Loucy (cell line): ENCODE data around the gene REEP1.

ENCODE experiments used
- H2AFZ ChIP-seq: fragments of 200-600 bp; sonication (generic); 2 replicates; pipeline ENCODE4 v1.6.0; 2016; ENCODE audit warnings: antibody characterized with exemption, mild to moderate bottlenecking, low read length, moderate library complexity
- H3F3A ChIP-seq: fragments of 200-600 bp; 2 replicates; pipeline ENCODE4 v1.6.0; 2016; ENCODE audit warnings: antibody characterized with exemption, low read depth, mild to moderate bottlenecking
- H3K27me3 ChIP-seq: fragments of 200-600 bp; sonication (generic); 2 replicates; pipeline ENCODE4 v1.6.1; 2014; ENCODE audit warnings: low read length, mild to moderate bottlenecking; ENCODE audit not compliant: insufficient read depth, poor library complexity, severe bottlenecking
- H3K36me3 ChIP-seq: fragments of 200-600 bp; sonication (generic); 2 replicates; pipeline ENCODE4 v1.6.1; 2016; ENCODE audit warnings: low read length; ENCODE audit not compliant: insufficient read depth
- H3K4me1 ChIP-seq: fragments of 200-600 bp; sonication (generic); 2 replicates; pipeline ENCODE4 v1.5.1; 2014; ENCODE audit warnings: low read length, mild to moderate bottlenecking; ENCODE audit not compliant: insufficient read depth, poor library complexity, severe bottlenecking
- H3K4me2 ChIP-seq: fragments of 200-600 bp; sonication (generic); 2 replicates; pipeline ENCODE4 v1.6.0; 2014; ENCODE audit warnings: antibody characterized with exemption, low read length, low read depth, mild to moderate bottlenecking; ENCODE audit not compliant: poor library complexity, severe bottlenecking
- H3K4me3 ChIP-seq: fragments of 200-600 bp; sonication (generic); 2 replicates; pipeline ENCODE4 v1.5.1; 2014; ENCODE audit warnings: low read length, mild to moderate bottlenecking, mixed read lengths; ENCODE audit not compliant: poor library complexity, severe bottlenecking
- H3K79me2 ChIP-seq: fragments of 200-600 bp; sonication (generic); 2 replicates; pipeline ENCODE4 v1.6.1; 2014; ENCODE audit warnings: low read length; ENCODE audit not compliant: insufficient read depth
- H3K9ac ChIP-seq: fragments of 200-600 bp; sonication (generic); 2 replicates; pipeline ENCODE4 v1.6.0; 2014; ENCODE audit warnings: mild to moderate bottlenecking, low read depth, low read length, moderate library complexity; ENCODE audit not compliant: poor library complexity, severe bottlenecking
- H3K9me2 ChIP-seq: fragments of 200-600 bp; sonication (generic); replicated peaks from 2 replicates; pipeline ENCODE4 v1.6.1; 2016; ENCODE audit warnings: low read depth, low read length, mixed read lengths
- H3K9me3 ChIP-seq: fragments of 200-600 bp; sonication (generic); 2 replicates; pipeline ENCODE4 v1.6.1; 2014; ENCODE audit warnings: mild to moderate bottlenecking, antibody characterized with exemption, low read length, low read depth; ENCODE audit not compliant: insufficient read depth
- H4K20me1 ChIP-seq: fragments of 200-600 bp; sonication (generic); 2 replicates; pipeline ENCODE4 v1.6.0; 2014; ENCODE audit warnings: antibody characterized with exemption, low read length, mild to moderate bottlenecking; ENCODE audit not compliant: insufficient read depth, poor library complexity, severe bottlenecking
- EZH2phosphoT487 ChIP-seq: fragments of 200-600 bp; IDR thresholded peaks from 2 replicates; pipeline ENCODE4 v1.6.1; 2018; ENCODE audit warnings: antibody characterized with exemption, mild to moderate bottlenecking, moderate library complexity, borderline replicate concordance
- TF ChIP-seq, protein P1 (sequence below): fragments of 200-600 bp; sonication (generic); conservative IDR thresholded peaks from 2 replicates; pipeline ENCODE4 v1.5.1; 2014; ENCODE audit warnings: mild to moderate bottlenecking, antibody characterized with exemption, low read length

REEP1 gene

DNA sequence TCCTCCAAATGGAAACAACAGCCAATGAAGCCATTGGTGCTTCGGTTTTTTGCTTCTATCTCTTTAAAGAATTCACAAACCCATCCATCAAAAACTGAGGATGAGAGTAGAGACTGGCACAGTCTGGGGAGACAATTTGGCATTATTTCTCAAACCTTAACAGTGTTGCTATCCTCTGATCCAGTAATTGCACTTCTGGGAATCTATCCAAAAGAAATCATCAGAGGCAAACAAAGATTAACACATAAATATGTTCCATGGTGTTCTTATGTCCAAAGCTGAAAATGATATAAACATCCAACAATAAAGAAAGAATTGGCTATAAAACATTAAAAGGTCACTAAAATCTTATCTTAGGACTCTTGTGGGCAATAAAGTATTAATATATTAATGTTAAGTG, 35.1 kb downstream of the REEP1 start:
- H3K4me3 ChIP-seq, result no peak overlapping the region
- H3F3A ChIP-seq, result no peaks in the 10 kb centered on the region
- no peaks in the 10 kb centered on the region for H3K9me2 ChIP-seq
- no peaks in the 10 kb centered on the region for H3K9me3 ChIP-seq
- H2AFZ ChIP-seq, result no peak overlapping the region
- no peak for TF ChIP-seq EZH2phosphoT487
- TF ChIP-seq, protein P1, sequence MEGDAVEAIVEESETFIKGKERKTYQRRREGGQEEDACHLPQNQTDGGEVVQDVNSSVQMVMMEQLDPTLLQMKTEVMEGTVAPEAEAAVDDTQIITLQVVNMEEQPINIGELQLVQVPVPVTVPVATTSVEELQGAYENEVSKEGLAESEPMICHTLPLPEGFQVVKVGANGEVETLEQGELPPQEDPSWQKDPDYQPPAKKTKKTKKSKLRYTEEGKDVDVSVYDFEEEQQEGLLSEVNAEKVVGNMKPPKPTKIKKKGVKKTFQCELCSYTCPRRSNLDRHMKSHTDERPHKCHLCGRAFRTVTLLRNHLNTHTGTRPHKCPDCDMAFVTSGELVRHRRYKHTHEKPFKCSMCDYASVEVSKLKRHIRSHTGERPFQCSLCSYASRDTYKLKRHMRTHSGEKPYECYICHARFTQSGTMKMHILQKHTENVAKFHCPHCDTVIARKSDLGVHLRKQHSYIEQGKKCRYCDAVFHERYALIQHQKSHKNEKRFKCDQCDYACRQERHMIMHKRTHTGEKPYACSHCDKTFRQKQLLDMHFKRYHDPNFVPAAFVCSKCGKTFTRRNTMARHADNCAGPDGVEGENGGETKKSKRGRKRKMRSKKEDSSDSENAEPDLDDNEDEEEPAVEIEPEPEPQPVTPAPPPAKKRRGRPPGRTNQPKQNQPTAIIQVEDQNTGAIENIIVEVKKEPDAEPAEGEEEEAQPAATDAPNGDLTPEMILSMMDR, result no peak
- no peaks in the 10 kb centered on the region for H3K79me2 ChIP-seq
- H3K27me3 ChIP-seq, result no peaks in the 10 kb centered on the region
- no peaks in the 10 kb centered on the region for H4K20me1 ChIP-seq
- H3K4me1 ChIP-seq, result no peaks in the 10 kb centered on the region
- no peaks in the 10 kb centered on the region for H3K36me3 ChIP-seq
- H3K4me2 ChIP-seq, result no peak overlapping the region
- H3K9ac ChIP-seq, result no peak overlapping the region

DNA sequence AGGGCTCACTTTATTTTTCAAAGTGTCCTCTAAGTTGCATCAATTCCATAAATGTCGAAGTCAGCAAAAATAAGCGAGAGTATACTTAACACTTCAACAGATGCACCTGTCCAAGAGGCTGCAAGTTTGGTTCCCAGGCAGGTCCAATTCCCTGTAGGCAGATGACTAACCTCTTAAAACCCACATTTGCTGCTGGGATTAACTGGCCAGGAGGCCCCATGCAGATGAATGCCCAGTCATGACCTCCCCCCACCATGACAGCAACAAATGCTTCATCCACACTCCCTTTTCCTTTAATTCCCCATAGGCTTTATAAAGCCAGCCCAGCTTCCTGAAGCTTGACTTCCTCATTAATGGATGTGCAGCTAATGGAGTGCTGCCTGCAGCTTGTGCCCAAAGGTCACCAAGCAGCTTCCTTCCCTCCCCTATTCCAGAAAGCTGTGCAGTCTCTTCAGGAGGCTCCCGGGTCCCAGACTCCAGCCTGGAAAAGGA, 35.7 kb downstream of the REEP1 start:
- Histone ChIP-seq H3K9me2 (no peaks in the 10 kb centered on the region), H3K4me3 (no peak overlapping the region), H3K4me2 (no peak overlapping the region), H3F3A (no peaks in the 10 kb centered on the region), H3K79me2 (no peaks in the 10 kb centered on the region), H3K36me3 (no peaks in the 10 kb centered on the region), H3K9me3 (no peaks in the 10 kb centered on the region), H3K4me1 (no peaks in the 10 kb centered on the region), H3K9ac (no peak overlapping the region), H3K27me3 (no peaks in the 10 kb centered on the region), H2AFZ (no peak overlapping the region), H4K20me1 (no peaks in the 10 kb centered on the region)
- TF ChIP-seq EZH2phosphoT487, result no peak
- TF ChIP-seq, protein P1, result no peak

DNA sequence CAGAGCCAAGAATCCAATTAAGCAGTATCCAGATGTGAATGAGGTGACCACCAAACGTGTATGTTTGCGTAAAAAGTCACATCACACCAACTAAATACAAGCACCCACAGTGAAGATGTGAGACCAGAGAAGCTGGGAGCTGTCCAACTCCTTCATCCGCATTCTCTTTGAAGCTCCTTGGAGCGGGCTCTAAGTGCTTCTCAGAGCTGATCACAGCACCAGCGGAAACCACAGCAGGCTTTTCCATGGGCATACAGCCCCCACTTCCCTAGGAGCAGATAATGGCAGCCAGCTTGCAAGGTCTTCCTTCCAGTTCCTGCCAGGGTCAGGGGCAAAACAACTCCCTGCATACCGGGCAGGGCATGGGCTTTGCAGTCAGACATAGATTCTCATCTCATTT, 36.4 kb downstream of the REEP1 start:
- Histone ChIP-seq H3K4me3 (no peak overlapping the region), H3K9me2 (no peaks in the 10 kb centered on the region), H2AFZ (no peak overlapping the region), H3K36me3 (no peaks in the 10 kb centered on the region), H3K9ac (no peak overlapping the region), H3K27me3 (no peaks in the 10 kb centered on the region), H3K4me1 (no peaks in the 10 kb centered on the region), H4K20me1 (no peaks in the 10 kb centered on the region), H3F3A (no peaks in the 10 kb centered on the region), H3K9me3 (no peaks in the 10 kb centered on the region), H3K4me2 (no peak overlapping the region), H3K79me2 (no peaks in the 10 kb centered on the region)
- TF ChIP-seq, protein P1, result no peak
- no peak for TF ChIP-seq EZH2phosphoT487
